Measurements from ENCODE around the gene FAM171A1.

Gene FAM171A1

GRCh38 chr10:15201589-15202300 is 169.3 kb downstream of the FAM171A1 start:
- DNase-seq, result no peak

GRCh38 chr10:15200626-15201025 is 170.5 kb downstream of the FAM171A1 start:
- no peak for DNase-seq

- DNase-seq, result no peak
These were observed 173.2 kb downstream of the FAM171A1 start for GRCh38 chr10:15197911-15198310.

- no peak for DNase-seq
These were observed 173.8 kb downstream of the FAM171A1 start for GRCh38 chr10:15197276-15197675.

GRCh38 chr10:15196021-15196834 is 174.9 kb downstream of the FAM171A1 start:
- no peak for DNase-seq

- DNase-seq, result peak; percentile 74
These were observed 181.8 kb downstream of the FAM171A1 start for GRCh38 chr10:15189133-15189885.

- no peak for DNase-seq
These were observed 182.5 kb downstream of the FAM171A1 start for GRCh38 chr10:15188603-15189002.

GRCh38 chr10:15183689-15184481 is 187.2 kb downstream of the FAM171A1 start:
- DNase-seq, result no peak

- peak; percentile 76 for DNase-seq
These were observed 188.4 kb downstream of the FAM171A1 start for GRCh38 chr10:15182540-15183207.

- DNase-seq, result peak; percentile 14
These were observed 189.4 kb downstream of the FAM171A1 start for GRCh38 chr10:15181576-15182156.

- no peak for DNase-seq
These were observed 190.4 kb downstream of the FAM171A1 start for GRCh38 chr10:15180736-15181135.

- DNase-seq, result no peak
These were observed 194.8 kb downstream of the FAM171A1 start for GRCh38 chr10:15176269-15176668.

GRCh38 chr10:15175587-15175986 is 195.5 kb downstream of the FAM171A1 start:
- DNase-seq, result no peak

GRCh38 chr10:15172306-15172840 is 198.7 kb downstream of the FAM171A1 start:
- no peak for DNase-seq

GRCh38 chr10:15169555-15170401 is 201.3 kb downstream of the FAM171A1 start:
- peak; percentile 57 for DNase-seq

- DNase-seq, result peak; percentile 93
These were observed 202.1 kb downstream of the FAM171A1 start for GRCh38 chr10:15168786-15169554.

GRCh38 chr10:15168291-15168785 is 202.8 kb downstream of the FAM171A1 start, which contains the start of gene NMT2:
TSS of gene NMT2 (minus strand) at chr10:15168693. CDS start at chr10:15168612, 81 bp downstream.
- peak; percentile 93 for DNase-seq

- peak; percentile 68 for DNase-seq
These were observed 203.4 kb downstream of the FAM171A1 start for GRCh38 chr10:15167411-15168290.
